Activated T-cell treated with anti-CD3 and anti-CD28 coated beads for 24 hours (primary cell): Measurements from ENCODE around the gene FAM131A.

Experiments used
- DNase-seq: peaks from one replicate; pipeline ENCODE4 v3.0.0-alpha.2; 2020; ENCODE audit warnings: low read depth

Gene FAM131A

DNA sequence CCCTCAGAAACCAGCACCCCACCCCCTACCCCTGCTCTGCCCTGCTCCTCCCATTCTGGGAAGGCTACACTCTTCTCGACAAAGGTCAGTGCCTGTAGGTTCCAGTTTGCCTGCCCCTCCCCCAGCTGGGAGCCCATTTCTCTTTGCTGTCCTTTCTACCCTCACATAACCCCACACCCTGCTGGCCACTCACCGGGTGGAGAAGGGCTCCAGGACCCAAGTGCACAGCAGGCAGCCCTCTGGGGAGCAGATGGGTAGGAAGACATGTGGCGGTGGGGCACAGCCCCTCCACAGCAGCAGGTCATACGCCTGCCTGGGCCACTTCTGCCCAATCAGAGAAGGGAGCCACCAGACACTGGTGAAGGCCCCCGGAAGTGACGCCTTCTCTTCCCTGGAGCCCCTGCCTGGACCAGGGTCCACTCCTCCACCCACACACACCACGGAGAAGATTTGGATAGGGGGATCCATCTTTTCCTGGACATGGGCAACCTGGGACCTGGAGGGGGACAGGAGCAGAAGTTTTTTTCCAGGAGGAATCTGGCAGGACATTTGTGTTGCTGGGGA lies 40.6 kb downstream of the FAM131A start, which contains the start of gene THPO:
Gene THPO (minus strand): TSS at position 326 of the 564 bp plus-strand sequence. CDS start 1,948 bp downstream, outside the sequence.
- no peak for DNase-seq

DNA sequence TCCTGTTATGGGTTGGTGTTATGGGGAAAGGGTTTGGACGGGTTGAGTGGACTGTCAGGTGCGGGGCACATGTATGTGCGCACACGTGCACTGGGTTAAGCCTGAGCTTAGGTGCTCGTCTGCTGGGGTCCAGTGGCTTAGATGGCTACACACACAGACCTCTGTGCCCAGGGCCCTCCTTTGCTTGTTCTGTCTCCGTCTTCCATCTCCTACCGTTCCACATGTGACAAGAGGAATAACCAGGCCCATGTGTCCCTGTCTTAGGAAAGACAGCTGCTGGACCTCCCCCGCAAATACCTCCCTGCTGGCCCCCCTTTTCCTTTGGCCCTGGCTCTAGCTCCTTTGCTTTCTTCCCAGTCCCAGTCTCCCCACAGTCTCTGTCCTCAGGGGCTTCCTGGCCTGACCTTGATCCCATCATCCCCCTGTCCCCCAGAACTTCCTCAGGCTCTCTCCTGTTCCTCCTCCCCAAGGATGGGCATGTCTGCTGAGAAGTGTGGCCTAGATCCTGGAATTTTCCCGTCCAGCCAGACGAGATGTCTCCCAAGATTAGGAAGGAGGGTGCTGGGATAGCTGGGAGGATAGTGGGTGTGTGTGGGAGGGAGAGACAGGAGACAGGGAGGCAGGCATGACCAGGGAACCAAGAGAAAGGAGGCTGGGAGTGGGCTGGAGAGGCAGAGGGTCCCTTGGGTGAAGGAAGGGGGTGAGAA lies 41.4 kb downstream of the FAM131A start:
- DNase-seq = no peak

DNA sequence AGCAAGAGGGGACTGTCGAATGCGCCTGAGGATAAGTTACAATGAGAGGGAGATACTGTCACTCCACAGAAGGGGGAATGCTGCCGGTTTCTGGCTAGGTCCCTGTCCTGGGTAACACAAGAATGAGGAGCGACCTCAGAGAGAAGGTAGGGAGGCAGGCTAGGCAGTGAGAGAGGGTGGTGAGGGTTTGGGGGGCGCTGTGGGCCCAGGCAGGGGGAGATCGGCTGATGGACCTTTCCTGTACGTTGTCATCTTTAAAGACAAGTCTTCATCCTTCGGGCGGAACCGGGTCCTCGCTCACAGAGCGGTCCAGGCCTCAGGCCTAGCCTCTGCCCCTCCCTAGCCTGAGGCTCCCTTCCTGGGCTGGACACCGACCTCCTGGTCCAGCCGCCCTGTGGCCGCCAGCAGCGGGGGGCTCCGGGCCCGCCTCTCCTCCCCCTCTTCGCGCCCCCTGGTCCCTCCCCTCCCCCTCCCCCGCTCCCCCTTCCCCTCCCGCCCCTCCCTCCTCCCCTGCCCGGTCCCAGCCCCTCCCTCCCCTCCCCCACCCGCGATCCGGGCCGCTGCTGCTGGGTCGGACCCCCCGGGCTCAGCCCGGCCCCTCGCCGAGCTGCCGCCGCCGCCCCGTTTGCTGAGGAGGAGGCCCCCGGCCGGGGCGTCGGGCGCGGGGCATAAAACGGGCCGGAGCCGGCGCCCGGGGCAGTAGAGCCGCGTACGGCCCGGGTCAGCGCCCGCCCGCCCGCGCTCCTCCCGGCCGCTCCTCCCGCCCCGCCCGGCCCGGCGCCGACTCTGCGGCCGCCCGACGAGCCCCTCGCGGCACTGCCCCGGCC lies 42.2 kb downstream of the FAM131A start, which contains the start of gene CHRD:
Gene CHRD (plus strand): TSS at position 697 of the 827 bp plus-strand sequence. CDS start 265 bp downstream, outside the sequence.
- no peak for DNase-seq

DNA sequence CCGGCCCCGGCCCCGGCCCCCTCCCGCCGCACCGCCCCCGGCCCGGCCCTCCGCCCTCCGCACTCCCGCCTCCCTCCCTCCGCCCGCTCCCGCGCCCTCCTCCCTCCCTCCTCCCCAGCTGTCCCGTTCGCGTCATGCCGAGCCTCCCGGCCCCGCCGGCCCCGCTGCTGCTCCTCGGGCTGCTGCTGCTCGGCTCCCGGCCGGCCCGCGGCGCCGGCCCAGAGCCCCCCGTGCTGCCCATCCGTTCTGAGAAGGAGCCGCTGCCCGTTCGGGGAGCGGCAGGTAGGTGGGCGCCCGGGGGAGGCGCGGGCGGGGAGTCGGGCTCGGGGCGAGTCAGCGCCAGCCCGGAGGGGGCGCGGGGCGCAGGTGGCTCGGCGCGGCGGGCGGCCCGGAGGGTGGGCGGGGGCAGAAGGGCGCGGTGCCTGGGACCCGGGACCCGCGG lies 42.8 kb downstream of the FAM131A start:
- DNase-seq = no peak

DNA sequence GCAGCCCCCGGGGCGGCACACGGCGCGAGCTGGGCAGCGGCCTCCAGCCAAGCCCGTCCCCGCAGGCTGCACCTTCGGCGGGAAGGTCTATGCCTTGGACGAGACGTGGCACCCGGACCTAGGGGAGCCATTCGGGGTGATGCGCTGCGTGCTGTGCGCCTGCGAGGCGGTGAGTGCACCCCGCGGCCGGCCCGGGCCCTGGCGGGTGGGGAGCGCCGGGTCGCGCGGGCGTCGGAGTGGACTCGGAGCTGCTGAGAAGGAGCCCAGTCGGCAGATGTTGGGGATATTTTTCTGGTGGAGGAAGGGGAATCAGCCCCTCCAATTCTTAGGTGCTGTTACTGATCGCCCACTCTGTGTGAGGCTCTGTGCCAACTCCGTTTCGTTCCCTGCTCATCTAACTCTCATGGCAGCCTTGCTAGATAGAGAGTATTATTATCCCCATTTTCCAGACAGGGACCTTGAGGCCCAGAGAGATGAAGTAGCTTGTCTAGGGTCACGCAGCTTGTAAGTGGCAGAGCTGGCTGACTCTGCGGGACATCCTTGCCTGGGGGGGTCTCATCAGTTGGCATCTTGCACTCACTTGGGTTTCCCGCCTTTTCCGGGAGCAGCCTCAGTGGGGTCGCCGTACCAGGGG lies 43.3 kb downstream of the FAM131A start:
- no peak for DNase-seq

DNA sequence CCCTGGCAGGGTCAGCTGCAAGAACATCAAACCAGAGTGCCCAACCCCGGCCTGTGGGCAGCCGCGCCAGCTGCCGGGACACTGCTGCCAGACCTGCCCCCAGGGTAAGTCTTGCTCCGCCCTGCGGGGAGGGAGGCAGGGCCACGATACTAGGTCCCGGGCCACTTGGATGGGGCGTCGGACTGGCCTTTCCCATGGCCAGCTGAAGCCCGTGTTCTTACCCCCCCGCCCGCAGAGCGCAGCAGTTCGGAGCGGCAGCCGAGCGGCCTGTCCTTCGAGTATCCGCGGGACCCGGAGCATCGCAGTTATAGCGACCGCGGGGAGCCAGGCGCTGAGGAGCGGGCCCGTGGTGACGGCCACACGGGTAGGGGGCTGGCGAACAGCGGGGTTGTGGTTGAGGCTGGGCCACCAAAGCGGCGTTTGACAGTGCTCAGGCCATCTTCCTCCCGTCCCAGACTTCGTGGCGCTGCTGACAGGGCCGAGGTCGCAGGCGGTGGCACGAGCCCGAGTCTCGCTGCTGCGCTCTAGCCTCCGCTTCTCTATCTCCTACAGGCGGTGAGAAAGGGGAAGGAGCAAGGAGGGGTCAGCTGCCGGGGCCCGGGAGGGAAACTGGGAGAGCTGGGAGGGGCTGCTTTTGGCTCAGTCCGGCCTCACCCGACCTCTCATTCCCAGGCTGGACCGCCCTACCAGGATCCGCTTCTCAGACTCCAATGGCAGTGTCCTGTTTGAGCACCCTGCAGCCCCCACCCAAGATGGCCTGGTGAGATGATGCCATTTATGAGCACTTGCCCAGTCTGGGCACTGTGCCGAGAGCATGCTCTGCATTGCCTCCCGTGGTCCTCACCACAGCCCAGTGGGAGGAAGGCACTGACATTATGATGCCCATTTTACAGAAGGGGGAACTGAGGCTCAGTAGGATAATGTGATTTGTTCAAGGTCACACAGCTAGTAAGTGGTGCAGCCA lies 44.1 kb downstream of the FAM131A start:
- no peak for DNase-seq

DNA sequence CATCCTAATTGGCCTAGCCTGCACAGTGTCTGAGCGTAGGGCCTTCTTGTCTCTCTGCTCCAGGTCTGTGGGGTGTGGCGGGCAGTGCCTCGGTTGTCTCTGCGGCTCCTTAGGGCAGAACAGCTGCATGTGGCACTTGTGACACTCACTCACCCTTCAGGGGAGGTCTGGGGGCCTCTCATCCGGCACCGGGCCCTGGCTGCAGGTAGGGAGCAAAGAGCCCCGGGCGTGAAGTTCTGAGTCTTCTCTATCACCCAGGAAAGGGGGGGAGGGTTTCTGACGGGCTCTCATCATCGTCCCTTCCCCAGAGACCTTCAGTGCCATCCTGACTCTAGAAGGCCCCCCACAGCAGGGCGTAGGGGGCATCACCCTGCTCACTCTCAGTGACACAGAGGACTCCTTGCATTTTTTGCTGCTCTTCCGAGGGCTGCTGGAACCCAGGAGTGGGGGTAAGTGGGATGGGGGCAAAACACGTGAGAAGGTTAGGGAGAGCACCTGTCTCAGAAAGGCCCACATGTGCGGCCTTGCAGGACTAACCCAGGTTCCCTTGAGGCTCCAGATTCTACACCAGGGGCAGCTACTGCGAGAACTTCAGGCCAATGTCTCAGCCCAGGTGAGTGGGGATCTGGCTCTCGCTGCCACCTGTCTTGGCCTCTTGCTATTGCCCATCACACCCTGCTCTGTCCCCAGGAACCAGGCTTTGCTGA lies 45.1 kb downstream of the FAM131A start:
- no peak for DNase-seq

DNA sequence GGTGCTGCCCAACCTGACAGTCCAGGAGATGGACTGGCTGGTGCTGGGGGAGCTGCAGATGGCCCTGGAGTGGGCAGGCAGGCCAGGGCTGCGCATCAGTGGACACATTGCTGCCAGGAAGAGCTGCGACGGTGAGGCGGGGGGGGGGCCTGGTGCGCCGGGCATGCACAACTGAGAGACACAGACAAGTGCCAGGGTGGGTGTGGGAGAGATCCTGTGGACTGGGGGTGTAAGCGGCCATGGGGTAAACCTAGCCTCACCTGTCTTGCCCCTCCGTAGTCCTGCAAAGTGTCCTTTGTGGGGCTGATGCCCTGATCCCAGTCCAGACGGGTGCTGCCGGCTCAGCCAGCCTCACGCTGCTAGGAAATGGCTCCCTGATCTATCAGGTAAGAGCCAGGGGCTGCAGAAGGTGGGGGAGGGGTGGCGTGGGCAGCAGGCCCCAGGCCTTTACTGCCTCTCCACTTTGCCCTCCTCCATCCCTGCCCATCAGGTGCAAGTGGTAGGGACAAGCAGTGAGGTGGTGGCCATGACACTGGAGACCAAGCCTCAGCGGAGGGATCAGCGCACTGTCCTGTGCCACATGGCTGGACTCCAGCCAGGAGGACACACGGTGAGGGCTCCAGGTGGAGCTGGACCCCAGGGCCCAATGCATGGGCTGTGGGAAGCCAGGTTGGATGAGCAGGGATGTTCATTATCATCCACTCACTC lies 45.8 kb downstream of the FAM131A start:
- DNase-seq = no peak

DNA sequence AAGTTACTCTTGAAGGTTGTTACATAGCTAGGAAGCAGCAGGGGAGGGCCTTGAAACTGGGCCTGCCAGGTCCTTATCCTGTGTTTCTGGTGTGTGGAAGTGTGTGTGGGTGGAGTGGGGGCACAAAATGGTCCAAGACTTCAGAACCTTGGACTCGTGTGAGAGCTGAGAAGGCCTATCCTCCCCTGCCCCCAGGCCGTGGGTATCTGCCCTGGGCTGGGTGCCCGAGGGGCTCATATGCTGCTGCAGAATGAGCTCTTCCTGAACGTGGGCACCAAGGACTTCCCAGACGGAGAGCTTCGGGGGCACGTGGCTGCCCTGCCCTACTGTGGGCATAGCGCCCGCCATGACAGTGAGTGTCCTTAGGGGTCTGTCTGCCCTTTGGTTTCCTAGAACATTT lies 46.9 kb downstream of the FAM131A start:
- DNase-seq = no peak

DNA sequence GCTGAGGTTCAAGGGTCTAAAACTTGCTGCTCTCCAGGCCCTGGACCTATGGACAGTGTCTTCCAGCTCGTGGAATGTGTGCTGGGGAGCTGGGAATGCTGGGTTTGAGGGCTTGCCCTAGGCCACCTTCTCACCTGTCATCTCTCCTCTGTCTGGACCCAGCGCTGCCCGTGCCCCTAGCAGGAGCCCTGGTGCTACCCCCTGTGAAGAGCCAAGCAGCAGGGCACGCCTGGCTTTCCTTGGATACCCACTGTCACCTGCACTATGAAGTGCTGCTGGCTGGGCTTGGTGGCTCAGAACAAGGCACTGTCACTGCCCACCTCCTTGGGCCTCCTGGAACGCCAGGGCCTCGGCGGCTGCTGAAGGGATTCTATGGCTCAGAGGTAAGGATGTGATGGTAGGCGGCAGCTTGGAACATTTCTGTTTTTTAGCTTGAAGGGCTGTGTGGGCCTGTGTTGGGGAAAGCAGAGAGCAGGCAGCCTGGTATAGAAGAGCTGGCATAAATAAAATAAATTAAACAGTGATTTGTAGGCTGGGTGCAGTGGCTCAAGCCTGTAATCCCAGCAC lies 47.5 kb downstream of the FAM131A start:
- no peak for DNase-seq

DNA sequence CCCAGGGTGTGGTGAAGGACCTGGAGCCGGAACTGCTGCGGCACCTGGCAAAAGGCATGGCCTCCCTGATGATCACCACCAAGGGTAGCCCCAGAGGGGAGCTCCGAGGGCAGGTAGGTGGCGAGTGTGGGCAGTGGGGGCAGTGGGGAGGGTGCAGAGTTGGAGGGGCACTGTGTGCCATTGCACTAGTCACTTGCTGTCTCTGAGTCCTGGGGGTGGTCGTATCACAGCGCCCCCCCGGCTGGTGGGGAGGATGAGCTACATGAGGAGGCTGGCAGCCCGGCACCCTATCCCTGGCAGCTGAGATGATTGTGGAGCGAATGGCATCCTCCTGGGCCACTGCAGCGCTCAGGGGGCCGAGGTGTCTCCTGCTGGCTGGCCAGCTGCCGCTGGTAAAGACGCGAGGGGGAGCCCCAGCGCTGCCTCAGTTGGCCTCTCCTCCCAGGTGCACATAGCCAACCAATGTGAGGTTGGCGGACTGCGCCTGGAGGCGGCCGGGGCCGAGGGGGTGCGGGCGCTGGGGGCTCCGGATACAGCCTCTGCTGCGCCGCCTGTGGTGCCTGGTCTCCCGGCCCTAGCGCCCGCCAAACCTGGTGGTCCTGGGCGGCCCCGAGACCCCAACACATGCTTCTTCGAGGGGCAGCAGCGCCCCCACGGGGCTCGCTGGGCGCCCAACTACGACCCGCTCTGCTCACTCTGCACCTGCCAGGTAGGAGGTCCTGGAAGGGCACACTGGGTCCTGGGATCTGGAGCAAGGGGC lies 48.8 kb downstream of the FAM131A start:
- no peak for DNase-seq

DNA sequence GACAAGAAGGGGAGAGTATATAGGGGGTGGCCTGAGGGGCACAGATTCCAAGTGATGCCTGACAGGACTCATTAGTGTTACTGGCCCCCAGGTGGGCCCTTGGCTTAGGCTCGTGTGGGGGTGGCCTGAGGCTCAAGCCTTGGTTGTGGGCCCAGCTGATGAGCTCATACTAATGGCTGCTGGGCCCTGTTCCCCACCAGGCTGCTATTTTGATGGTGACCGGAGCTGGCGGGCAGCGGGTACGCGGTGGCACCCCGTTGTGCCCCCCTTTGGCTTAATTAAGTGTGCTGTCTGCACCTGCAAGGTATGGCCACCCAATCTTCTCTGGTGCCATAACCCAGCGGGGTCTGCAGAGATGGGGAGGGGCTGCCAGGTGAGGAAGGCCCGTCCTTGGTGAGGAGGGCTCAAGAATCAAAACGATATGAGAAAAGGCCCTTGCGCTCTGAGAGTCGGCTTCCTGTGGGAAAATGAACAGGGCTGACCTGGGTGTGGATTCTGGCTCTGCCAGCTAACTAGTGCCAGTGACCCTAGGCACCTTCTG lies 49.8 kb downstream of the FAM131A start:
- DNase-seq = no peak

DNA sequence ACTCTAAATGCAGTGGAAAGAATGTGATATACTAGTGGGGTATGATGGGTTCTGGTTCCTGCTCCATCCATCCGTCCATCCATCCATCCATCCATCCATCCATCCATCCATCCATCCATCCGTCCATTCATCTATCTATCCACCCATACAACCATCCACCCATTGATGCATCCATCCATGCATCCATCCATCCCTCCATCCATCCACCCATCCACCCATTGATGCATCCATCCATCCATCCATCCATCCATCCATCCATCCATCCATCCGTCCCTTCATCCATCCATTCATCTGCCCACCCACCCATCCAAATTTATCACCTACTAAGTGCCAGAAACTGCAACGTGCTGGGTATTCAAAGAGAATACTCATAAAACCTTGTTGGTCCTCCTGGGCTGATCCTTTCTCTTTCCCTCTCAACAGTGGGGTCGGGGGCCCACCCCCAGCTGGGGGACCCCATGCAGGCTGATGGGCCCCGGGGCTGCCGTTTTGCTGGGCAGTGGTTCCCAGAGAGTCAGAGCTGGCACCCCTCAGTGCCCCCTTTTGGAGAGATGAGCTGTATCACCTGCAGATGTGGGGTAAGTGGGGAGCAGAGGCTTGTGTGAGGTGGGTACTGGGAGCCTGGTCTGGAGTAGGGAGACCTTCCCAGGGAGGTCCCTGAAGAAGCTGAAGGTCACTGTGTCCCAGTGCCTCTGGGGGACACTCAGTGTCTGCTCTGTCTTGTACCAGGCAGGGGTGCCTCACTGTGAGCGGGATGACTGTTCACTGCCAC lies 51.0 kb downstream of the FAM131A start:
- DNase-seq = no peak

DNA sequence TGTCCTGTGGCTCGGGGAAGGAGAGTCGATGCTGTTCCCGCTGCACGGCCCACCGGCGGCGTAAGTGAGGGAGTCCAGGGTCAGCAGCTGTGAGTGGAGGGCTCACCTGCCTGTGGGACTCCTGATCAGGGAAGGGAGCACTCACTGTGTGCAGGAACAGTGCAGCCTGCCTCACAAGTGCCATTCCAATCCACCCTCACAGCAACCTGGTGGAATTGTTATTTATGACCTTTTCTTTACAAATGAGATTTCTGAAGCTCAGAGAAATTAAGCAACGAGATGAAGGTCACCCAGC lies 51.5 kb downstream of the FAM131A start:
- no peak for DNase-seq

DNA sequence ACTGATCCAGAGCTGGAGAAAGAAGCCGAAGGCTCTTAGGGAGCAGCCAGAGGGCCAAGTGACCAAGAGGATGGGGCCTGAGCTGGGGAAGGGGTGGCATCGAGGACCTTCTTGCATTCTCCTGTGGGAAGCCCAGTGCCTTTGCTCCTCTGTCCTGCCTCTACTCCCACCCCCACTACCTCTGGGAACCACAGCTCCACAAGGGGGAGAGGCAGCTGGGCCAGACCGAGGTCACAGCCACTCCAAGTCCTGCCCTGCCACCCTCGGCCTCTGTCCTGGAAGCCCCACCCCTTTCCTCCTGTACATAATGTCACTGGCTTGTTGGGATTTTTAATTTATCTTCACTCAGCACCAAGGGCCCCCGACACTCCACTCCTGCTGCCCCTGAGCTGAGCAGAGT lies 52.0 kb downstream of the FAM131A start:
- DNase-seq = no peak

DNA sequence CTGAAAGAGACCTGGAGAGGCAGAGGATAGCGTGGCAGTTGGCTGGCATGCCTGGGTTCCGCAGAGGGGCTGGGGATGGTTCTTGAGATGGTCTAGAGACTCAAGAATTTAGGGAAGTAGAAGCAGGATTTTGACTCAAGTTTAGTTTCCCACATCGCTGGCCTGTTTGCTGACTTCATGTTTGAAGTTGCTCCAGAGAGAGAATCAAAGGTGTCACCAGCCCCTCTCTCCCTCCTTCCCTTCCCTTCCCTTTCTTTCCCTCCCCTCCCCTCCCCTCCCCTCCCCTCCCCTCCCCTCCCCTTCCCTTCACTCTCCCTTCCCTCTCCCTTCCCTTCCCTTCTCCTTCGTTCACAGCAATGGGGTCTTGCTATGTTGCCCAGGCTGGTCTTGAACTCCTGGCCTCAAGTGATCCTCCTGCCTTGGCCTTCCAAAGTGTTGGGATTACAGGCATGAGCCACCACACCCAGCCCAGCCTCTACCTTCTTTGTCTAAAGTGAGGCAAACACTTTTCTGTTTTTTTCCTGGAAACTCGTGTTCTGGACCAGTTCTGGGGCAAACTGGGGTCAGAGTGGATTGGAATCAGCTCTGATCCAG lies 52.6 kb downstream of the FAM131A start:
- DNase-seq = no peak

DNA sequence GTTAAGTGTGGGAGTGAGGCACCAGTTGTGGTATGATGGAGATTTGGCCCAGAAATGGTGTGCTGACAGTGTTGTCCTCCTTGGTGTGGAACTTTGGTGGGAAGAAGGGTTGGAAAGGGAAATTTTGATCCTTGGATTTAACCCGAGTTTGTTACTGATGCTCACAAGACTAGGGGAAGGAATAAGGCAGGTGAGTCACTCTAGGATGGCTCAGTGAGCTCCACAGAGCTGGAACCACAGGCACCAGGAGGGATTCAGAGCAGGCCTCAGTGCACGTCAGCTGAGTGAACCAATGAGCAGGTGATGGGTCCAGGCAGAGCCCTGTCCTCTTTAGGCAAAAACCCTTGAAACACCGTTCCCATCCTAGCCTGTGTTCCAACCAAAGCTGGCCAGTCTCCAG lies 53.9 kb downstream of the FAM131A start:
- no peak for DNase-seq

DNA sequence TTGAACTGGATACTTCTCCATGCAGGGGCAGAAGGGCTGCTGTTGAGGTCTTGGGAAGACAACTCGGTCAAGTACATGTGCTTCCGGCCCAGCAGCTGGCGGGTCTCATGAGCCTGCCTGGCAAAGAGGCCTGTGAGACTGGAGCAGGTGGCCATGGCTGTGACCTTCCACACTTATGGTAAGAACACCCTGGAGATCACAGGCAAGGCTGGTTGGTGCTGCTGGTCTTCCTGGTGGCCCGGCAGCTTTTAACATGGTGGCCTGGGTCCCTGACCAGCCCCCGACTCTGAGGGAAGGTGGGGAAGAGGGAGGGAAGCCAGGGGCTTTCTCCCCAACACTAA lies 57.9 kb downstream of the FAM131A start:
- no peak for DNase-seq
